DMS53 (cell line): Measurements from ENCODE around the gene PACS2.

ENCODE experiments used
- DNase-seq: peaks from one replicate; lab custom pipeline; 2025; lab: John Stamatoyannopoulos, UW

Gene PACS2

GRCh38 chr14:105368910-105369652 is 54.5 kb downstream of the PACS2 start:
- DNase-seq: no peak

GRCh38 chr14:105369653-105370040 is 55.1 kb downstream of the PACS2 start:
- no peak for DNase-seq

GRCh38 chr14:105374389-105374788 is 59.8 kb downstream of the PACS2 start:
- DNase-seq: no peak

GRCh38 chr14:105375635-105376057 is 61.1 kb downstream of the PACS2 start:
- DNase-seq: no peak

- no peak for DNase-seq
Observed at GRCh38 chr14:105376521-105377440, 62.2 kb downstream of the PACS2 start.

GRCh38 chr14:105377555-105378182 is 63.1 kb downstream of the PACS2 start:
- no peak for DNase-seq

GRCh38 chr14:105378199-105378598 is 63.7 kb downstream of the PACS2 start:
- no peak for DNase-seq

- no peak for DNase-seq
Observed at GRCh38 chr14:105378873-105379685, 64.5 kb downstream of the PACS2 start.

GRCh38 chr14:105379946-105380345 is 65.4 kb downstream of the PACS2 start:
- DNase-seq: no peak

GRCh38 chr14:105380756-105381155 is 66.2 kb downstream of the PACS2 start:
- no peak for DNase-seq

- DNase-seq: no peak
Observed at GRCh38 chr14:105381446-105382342, 67.1 kb downstream of the PACS2 start.

- no peak for DNase-seq
Observed at GRCh38 chr14:105382343-105383082, 68.0 kb downstream of the PACS2 start.

- no peak for DNase-seq
Observed at GRCh38 chr14:105383083-105383730, 68.7 kb downstream of the PACS2 start.

GRCh38 chr14:105384041-105384557 is 69.6 kb downstream of the PACS2 start:
- DNase-seq: no peak

GRCh38 chr14:105384605-105385321 is 70.2 kb downstream of the PACS2 start:
- no peak for DNase-seq

- DNase-seq: no peak
Observed at GRCh38 chr14:105385322-105385637, 70.7 kb downstream of the PACS2 start.

GRCh38 chr14:105385698-105386365 is 71.3 kb downstream of the PACS2 start:
- no peak for DNase-seq
